Activated CD4-positive, alpha-beta T cell treated with anti-CD3 and anti-CD28 coated beads for 4 hours (primary cell): Measurements from ENCODE around the gene KCNA4.
"Not testable (repeated sequence)": the region's sequence is repeated elsewhere in the genome, so short reads cannot be mapped to it uniquely, and the experiment has no call there.

ENCODE experiments used
- DNase-seq, 2 donors: peaks; one replicate each; pipeline ENCODE4 v3.0.0-alpha.2; 2020

The KCNA4 gene

GRCh38 chr11:29989174-29989970 lies 27.5 kb downstream of the KCNA4 start:
- DNase-seq, result no peak

GRCh38 chr11:29985248-29985647 lies 31.6 kb downstream of the KCNA4 start:
- no peak for DNase-seq

- DNase-seq, result no peak
Measured at GRCh38 chr11:29984544-29984943, 32.3 kb downstream of the KCNA4 start.

- DNase-seq, result no peak
Measured at GRCh38 chr11:29978549-29978948, 38.3 kb downstream of the KCNA4 start.

GRCh38 chr11:29975580-29975979 lies 41.2 kb downstream of the KCNA4 start:
- DNase-seq, result not testable (repeated sequence)

GRCh38 chr11:29963796-29964195 lies 53.0 kb downstream of the KCNA4 start:
- no peak for DNase-seq

GRCh38 chr11:29963036-29963435 lies 53.8 kb downstream of the KCNA4 start:
- DNase-seq, result no peak

GRCh38 chr11:29962243-29962642 lies 54.6 kb downstream of the KCNA4 start:
- no peak for DNase-seq
